H9 (cell line): ENCODE data around the gene ABLIM1. TPM values are rescaled to one million over a fixed set of nuclear protein-coding genes. Genes with fewer than 3 reads are reported as not detected.

ENCODE experiments used
- DNase-seq: peaks from one replicate; pipeline ENCODE4 v3.0.0-alpha.2; 2017
- H2AFZ ChIP-seq: one replicate; pipeline ENCODE4 v1.6.1; 2013; ENCODE audit warnings: mild to moderate bottlenecking, low read length, control low read depth, moderate library complexity
- H2AK5ac ChIP-seq: 2 replicates; pipeline ENCODE4 v1.6.1; 2013; ENCODE audit warnings: low read length, control low read depth, mixed read lengths; ENCODE audit not compliant: insufficient read length
- H2BK120ac ChIP-seq: one replicate; pipeline ENCODE4 v1.6.1; 2013; ENCODE audit warnings: low read depth, mild to moderate bottlenecking, low read length, control low read depth, inconsistent platforms; ENCODE audit not compliant: poor library complexity, severe bottlenecking
- H2BK12ac ChIP-seq: 2 replicates; pipeline ENCODE4 v1.6.1; 2013; ENCODE audit warnings: low read length, control low read depth, mixed read lengths, low read depth; ENCODE audit not compliant: insufficient read length
- H2BK15ac ChIP-seq: 2 replicates; pipeline ENCODE4 v1.6.1; 2013; ENCODE audit warnings: low read depth, low read length, control low read depth
- H2BK20ac ChIP-seq: one replicate; pipeline ENCODE4 v1.6.1; 2013; ENCODE audit warnings: low read depth, mild to moderate bottlenecking, low read length, control low read depth, inconsistent platforms; ENCODE audit not compliant: poor library complexity, severe bottlenecking
- H2BK5ac ChIP-seq: 2 replicates; pipeline ENCODE4 v1.6.1; 2013; ENCODE audit warnings: low read length, control low read depth, mixed read lengths; ENCODE audit not compliant: insufficient read length
- H3K14ac ChIP-seq: 2 replicates; pipeline ENCODE4 v1.6.1; 2013; ENCODE audit warnings: low read length, control low read depth; ENCODE audit not compliant: insufficient read depth
- H3K18ac ChIP-seq: 2 replicates; pipeline ENCODE4 v1.6.1; 2013; ENCODE audit warnings: low read depth, mild to moderate bottlenecking, mixed read lengths, low read length, control low read depth; ENCODE audit not compliant: insufficient read length
- H3K23ac ChIP-seq: 2 replicates; pipeline ENCODE4 v1.6.1; 2013; ENCODE audit warnings: low read length, control low read depth, mixed read lengths, low read depth; ENCODE audit not compliant: insufficient read length
- H3K23me2 ChIP-seq: 2 replicates; pipeline ENCODE4 v1.6.1; 2013; ENCODE audit warnings: low read depth, mild to moderate bottlenecking, mixed read lengths, low read length, control low read depth; ENCODE audit not compliant: insufficient read length, poor library complexity, severe bottlenecking
- H3K27ac ChIP-seq: 2 replicates; pipeline ENCODE4 v1.5.1; 2013; ENCODE audit warnings: low read length, control low read depth, mixed read lengths, low read depth; ENCODE audit not compliant: insufficient read length
- H3K27me3 ChIP-seq: 2 replicates; pipeline ENCODE4 v1.6.1; 2013; ENCODE audit warnings: low read length, control low read depth, inconsistent platforms; ENCODE audit not compliant: insufficient read depth
- H3K4ac ChIP-seq: 2 replicates; pipeline ENCODE4 v1.6.1; 2013; ENCODE audit warnings: low read depth, mild to moderate bottlenecking, control low read depth, inconsistent platforms, low read length, moderate library complexity
- H3K4me1 ChIP-seq: 2 replicates; pipeline ENCODE4 v1.6.1; 2013; ENCODE audit warnings: low read length, control low read depth, inconsistent platforms; ENCODE audit not compliant: insufficient read depth
- H3K4me2 ChIP-seq: 2 replicates; pipeline ENCODE4 v1.6.1; 2013; ENCODE audit warnings: low read length, control low read depth, mixed read lengths; ENCODE audit not compliant: insufficient read length, insufficient read depth
- H3K56ac ChIP-seq: 2 replicates; pipeline ENCODE4 v1.6.1; 2013; ENCODE audit warnings: low read depth, mild to moderate bottlenecking, mixed read lengths, low read length, control low read depth; ENCODE audit not compliant: insufficient read length
- H3K79me1 ChIP-seq: 2 replicates; pipeline ENCODE4 v1.6.1; 2013; ENCODE audit warnings: low read depth, mild to moderate bottlenecking, moderate library complexity, low read length, control low read depth, inconsistent platforms; ENCODE audit not compliant: insufficient read depth, poor library complexity, severe bottlenecking
- H3K79me2 ChIP-seq: 2 replicates; pipeline ENCODE4 v1.6.1; 2013; ENCODE audit warnings: low read length, control low read depth, inconsistent platforms; ENCODE audit not compliant: insufficient read depth
- H3K9ac ChIP-seq: 2 replicates; pipeline ENCODE4 v1.6.1; 2013; ENCODE audit warnings: low read length, control low read depth, mixed read lengths; ENCODE audit not compliant: insufficient read length; ENCODE audit errors: extremely low read depth
- H3K9me3 ChIP-seq: one replicate; pipeline ENCODE4 v1.6.1; 2013; ENCODE audit warnings: low read depth, low read length, inconsistent platforms; ENCODE audit not compliant: control insufficient read depth
- H3T11ph ChIP-seq: one replicate; pipeline ENCODE4 v1.6.1; 2013; ENCODE audit warnings: mild to moderate bottlenecking, low read length, control low read depth, inconsistent platforms
- H4K20me1 ChIP-seq: one replicate; pipeline ENCODE4 v1.6.1; 2013; ENCODE audit not compliant: control insufficient read depth, insufficient read length, insufficient read depth
- H4K5ac ChIP-seq: 2 replicates; pipeline ENCODE4 v1.6.1; 2013; ENCODE audit warnings: low read depth, mild to moderate bottlenecking, mixed read lengths, low read length, control low read depth; ENCODE audit not compliant: insufficient read length
- H4K8ac ChIP-seq: replicated peaks from 2 replicates; pipeline ENCODE4 v1.6.1; 2013; ENCODE audit warnings: low read length, control low read depth, mixed read lengths, low read depth; ENCODE audit not compliant: insufficient read length
- H4K91ac ChIP-seq: 2 replicates; pipeline ENCODE4 v1.6.1; 2013; ENCODE audit warnings: low read depth, mild to moderate bottlenecking, moderate library complexity, mixed read lengths, low read length, control low read depth; ENCODE audit not compliant: insufficient read length
- H3K27ac Mint-ChIP-seq, 3 experiments: 2 replicates in 2 of 3; 3 replicates in 1 of 3; pipeline ENCODE4 v1.8.0; 2020 to 2021; ENCODE audit warnings: mixed read lengths in 3 of 3, mild to moderate bottlenecking in 1 of 3, moderate library complexity in 1 of 3
- H3K27me3 Mint-ChIP-seq: 2 replicates; pipeline ENCODE4 v1.8.0; 2021; ENCODE audit warnings: low read depth, mild to moderate bottlenecking, moderate library complexity, mixed read lengths
- H3K36me3 Mint-ChIP-seq, 3 experiments: 2 replicates in 2 of 3; 3 replicates in 1 of 3; pipeline ENCODE4 v1.8.0; 2020 to 2021; ENCODE audit warnings: low read depth in 3 of 3, mixed read lengths in 3 of 3; ENCODE audit not compliant: insufficient read depth in 1 of 3
- H3K4me1 Mint-ChIP-seq, 2 experiments: 2 replicates each; pipeline ENCODE4 v1.8.0; 2020; ENCODE audit warnings: mixed read lengths in 2 of 2
- H3K4me3 Mint-ChIP-seq, 2 experiments: 2 replicates in 1 of 2; 3 replicates in 1 of 2; pipeline ENCODE4 v1.8.0; 2020 to 2021; ENCODE audit warnings: mild to moderate bottlenecking in 2 of 2, mixed read lengths in 2 of 2, moderate library complexity in 1 of 2
- H3K9me3 Mint-ChIP-seq, 2 experiments: 2 replicates in 1 of 2; 3 replicates in 1 of 2; pipeline ENCODE4 v1.8.0; 2020; ENCODE audit warnings: mild to moderate bottlenecking in 2 of 2, mixed read lengths in 2 of 2, moderate library complexity in 1 of 2
- CTCF ChIP-seq: fragments of 200-600 bp; sonication (generic); conservative IDR thresholded peaks from 3 replicates; pipeline ENCODE4 v1.8.0; 2021; ENCODE audit warnings: antibody characterized with exemption, mild to moderate bottlenecking
- WGBS: extraction: QIAGEN DNeasy Blood & Tissue Kit; methylation state at CpG from one replicate; pipeline ENCODE4 v1.1.7; 2013; ENCODE audit warnings: missing lambda C conversion rate, low lambda C conversion rate, mixed read lengths; ENCODE audit not compliant: insufficient read length; ENCODE audit errors: extremely low coverage; 5-methylcytosine and 5-hydroxymethylcytosine counted together
- total RNA-seq: library from RNA; stranded (reverse); gene quantifications from 2 replicates; pipeline ENCODE4 v1.2.1, GENCODE V29; 2021

Gene ABLIM1
- total RNA-seq, 1 experiment from 2014 or later: 32.1 TPM

DNA sequence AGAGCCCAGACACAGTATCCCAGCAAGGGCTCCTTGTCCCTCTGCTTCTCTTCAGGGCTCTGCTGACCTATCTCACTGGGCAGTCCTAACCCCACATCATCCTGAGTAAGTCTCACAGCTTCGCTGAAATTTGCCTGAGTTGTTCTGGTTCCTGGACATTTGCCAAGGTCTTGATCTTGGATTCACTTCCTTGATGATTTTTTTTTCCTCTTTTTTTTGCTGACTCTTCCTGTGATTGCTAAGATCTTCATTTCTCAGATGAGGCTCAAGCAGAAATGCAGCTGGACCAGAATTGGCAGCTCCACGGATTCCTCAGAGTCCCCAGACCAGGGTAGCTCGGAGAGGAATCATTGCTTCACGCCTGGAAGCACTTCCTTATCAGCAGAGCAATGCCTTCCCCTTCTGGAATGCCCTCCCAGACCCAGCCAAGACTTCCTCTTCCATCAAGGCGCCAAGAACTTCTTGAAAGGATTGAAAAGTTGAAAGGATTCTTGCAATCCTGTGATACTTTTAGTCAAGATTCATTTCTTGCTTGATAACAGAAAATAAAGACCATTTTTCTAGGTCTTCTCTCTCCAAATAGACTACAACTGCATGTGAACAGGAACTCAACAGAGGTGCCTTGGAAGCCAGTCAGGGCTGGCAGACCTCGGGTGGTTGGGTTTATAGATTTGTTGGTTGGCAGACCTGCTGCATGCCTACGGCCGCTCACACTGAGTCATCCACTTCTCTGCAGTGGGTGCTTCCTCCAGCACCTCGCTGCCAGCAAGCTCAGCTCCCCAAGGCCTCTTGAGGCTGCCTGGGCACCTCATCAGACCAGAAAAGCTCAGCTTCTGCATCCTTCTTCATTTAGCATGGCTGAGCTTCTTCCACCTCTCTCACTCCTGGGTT is 244.9 kb downstream of the ABLIM1 start:
- DNase-seq: no peak
- Histone ChIP-seq H4K20me1 (no peaks in the 10 kb centered on the region), H3T11ph (no peak overlapping the region), H3K18ac (no peak overlapping the region), H2BK5ac (no peak overlapping the region), H2BK120ac (no peak overlapping the region), H3K79me2 (no peaks in the 10 kb centered on the region), H4K5ac (no peak overlapping the region), H3K27ac (no peak overlapping the region), H3K79me1 (no peaks in the 10 kb centered on the region), H2AK5ac (no peak overlapping the region), H3K4ac (no peak overlapping the region), H4K91ac (no peak overlapping the region), H3K9ac (no peak overlapping the region), H3K14ac (no peak overlapping the region), H3K23ac (no peak overlapping the region), H3K4me1 (peaks cover 5% of the 10 kb centered on the region; the same call in 1 of the 2 replicates), H3K56ac (no peak overlapping the region), H3K4me2 (no peak overlapping the region), H2AFZ (no peak overlapping the region), H3K9me3 (no peaks in the 10 kb centered on the region), H2BK20ac (no peak overlapping the region), H2BK12ac (no peak overlapping the region), H3K27me3 (no peaks in the 10 kb centered on the region), H2BK15ac (no peak overlapping the region), H4K8ac (no peak overlapping the region), H3K23me2 (no peaks in the 10 kb centered on the region)
- H3K9me3 Mint-ChIP-seq: no peaks in the 10 kb centered on the region; a peak in 1 of 5 replicates
- no peak overlapping the region; a peak in 1 of 7 replicates for H3K27ac Mint-ChIP-seq
- peaks cover 31% of the 10 kb centered on the region for H3K27me3 Mint-ChIP-seq
- no CpG with 5 or more reads among the region's 9 CpGs for WGBS
- H3K4me3 Mint-ChIP-seq: no peak overlapping the region
- H3K4me1 Mint-ChIP-seq: peaks cover 15 to 17% of the 10 kb centered on the region in 2 experiments
- TF ChIP-seq CTCF: no peak
- no peaks in the 10 kb centered on the region for H3K36me3 Mint-ChIP-seq
